ENCODE measurements around the gene CR1L. TPM values are rescaled to one million over a fixed set of nuclear protein-coding genes. Genes with fewer than 3 reads are reported as not detected.
"Not testable (repeated sequence)": the region's sequence is repeated elsewhere in the genome, so short reads cannot be mapped to it uniquely, and the experiment has no call there.

Gene CR1L
- total and polyA plus RNA-seq, 8 donors, result 1.3 TPM; not detected in 7

DNA sequence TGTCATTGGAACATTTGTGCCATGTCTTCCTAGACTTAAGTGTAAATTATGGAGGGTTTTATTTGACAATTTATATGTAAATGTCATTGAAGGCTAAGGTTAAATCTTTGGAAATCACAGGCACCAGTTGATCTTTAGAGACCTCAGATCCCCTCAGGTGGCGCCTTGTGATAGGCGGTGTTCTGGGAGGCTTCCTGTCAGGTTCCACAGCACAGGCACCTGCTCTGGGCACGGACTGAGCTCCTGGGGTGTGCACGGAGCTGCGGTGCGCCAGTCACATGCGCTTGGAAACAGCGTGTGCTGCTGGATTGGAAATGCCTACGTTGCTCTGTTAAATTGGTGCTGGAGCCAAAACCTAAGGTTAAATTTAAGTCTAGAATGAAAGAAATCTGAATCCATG lies 119.0 kb downstream of the CR1L start:
- intact Hi-C loops (cut with DNase I), result no loop called here

DNA sequence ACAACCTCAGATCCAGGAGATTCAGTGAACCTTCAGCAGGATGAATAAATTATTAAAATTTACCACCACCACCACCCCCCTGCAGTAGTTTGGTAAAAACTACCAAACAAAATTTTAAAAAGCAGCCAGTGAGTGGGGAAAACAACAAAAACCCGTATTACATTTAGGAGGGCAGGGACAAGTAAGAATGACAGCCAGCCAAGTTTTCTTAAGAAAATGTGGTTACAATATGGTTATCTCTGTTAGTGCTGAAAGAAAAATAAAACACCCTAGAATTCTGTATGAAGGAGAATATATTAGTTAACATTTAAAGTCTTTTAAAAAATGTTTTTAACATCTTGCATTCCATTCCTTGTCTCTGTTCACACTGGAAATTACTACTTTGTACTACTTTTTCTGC lies 121.6 kb downstream of the CR1L start:
- ATAC-seq (no peak), DNase-seq (no peak), FAIRE-seq (no peak)
- H3K4me1 ChIP-seq, result no peaks in the 10 kb centered on the region
- peaks cover 0 to 40% (median 10%) of the 10 kb centered on the region in 3 donors for H3K36me3 ChIP-seq
- no peak overlapping the region for H3K4me3 ChIP-seq
- no peaks in the 10 kb centered on the region for H3K9me3 ChIP-seq
- H3K27me3 ChIP-seq, result no peaks in the 10 kb centered on the region
- WGBS, 2 donors, result 67 to 72% methylated on average over 1 of the region's 1 CpG
- TF ChIP-seq, protein P1, sequence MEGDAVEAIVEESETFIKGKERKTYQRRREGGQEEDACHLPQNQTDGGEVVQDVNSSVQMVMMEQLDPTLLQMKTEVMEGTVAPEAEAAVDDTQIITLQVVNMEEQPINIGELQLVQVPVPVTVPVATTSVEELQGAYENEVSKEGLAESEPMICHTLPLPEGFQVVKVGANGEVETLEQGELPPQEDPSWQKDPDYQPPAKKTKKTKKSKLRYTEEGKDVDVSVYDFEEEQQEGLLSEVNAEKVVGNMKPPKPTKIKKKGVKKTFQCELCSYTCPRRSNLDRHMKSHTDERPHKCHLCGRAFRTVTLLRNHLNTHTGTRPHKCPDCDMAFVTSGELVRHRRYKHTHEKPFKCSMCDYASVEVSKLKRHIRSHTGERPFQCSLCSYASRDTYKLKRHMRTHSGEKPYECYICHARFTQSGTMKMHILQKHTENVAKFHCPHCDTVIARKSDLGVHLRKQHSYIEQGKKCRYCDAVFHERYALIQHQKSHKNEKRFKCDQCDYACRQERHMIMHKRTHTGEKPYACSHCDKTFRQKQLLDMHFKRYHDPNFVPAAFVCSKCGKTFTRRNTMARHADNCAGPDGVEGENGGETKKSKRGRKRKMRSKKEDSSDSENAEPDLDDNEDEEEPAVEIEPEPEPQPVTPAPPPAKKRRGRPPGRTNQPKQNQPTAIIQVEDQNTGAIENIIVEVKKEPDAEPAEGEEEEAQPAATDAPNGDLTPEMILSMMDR (IDR thresholded peaks at IDR 0.05), result no peak
- no peak overlapping the region for H3K27ac ChIP-seq
- intact Hi-C loops (cut with DNase I), result no loop called here

More for the DNA sequence above, 119.0 kb downstream of the CR1L start:
- Histone ChIP-seq H3K36me3 (peaks cover 0 to 47% (median 10%) of the 10 kb centered on the region in 3 donors), H3K4me1 (no peaks in the 10 kb centered on the region), H3K27me3 (no peaks in the 10 kb centered on the region), H3K27ac (no peak overlapping the region), H3K9me3 (no peaks in the 10 kb centered on the region), H3K4me3 (no peak overlapping the region)
- TF ChIP-seq, protein P1 (IDR thresholded peaks at IDR 0.05), result no peak
- FAIRE-seq (no peak), DNase-seq (peak in 1 of 6 donors; percentile 31), ATAC-seq (no peak)
- 88 to 91% methylated on average over 9 of the region's 9 CpGs for WGBS, 2 donors

DNA sequence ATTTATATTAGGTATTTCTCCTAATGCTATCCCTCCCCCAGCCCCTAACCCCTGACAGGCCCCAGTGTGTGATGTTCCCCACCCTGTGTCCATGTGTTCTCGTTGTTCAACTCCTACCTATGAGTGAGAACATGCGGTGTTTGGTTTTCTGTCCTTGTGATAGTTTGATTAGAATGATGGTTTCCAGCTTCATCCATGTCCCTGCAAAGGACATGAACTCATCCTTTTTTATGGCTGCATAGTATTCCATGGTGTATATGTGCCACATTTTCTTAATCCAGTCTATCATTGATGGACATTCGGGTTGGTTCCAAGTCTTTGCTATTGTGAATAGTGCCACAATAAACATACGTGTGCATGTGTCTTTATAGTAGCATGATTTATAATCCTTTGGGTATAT lies 125.6 kb downstream of the CR1L start:
- H3K4me1 ChIP-seq; H3K4me3 ChIP-seq; H3K9me3 ChIP-seq; ATAC-seq; H3K27ac ChIP-seq; H3K27me3 ChIP-seq; DNase-seq; FAIRE-seq; H3K36me3 ChIP-seq; intact Hi-C loops (cut with DNase I): not testable (repeated sequence)
- WGBS, 2 donors, result 97 to 100% methylated on average over 3 of the region's 4 CpGs

Other genes starting within 250 kb of the CR1L start
- under 1 TPM in 5 of 6 donors, not detected in 1; 0.03 to 0.34 (median 0.14) TPM for gene CR2, start 190.8 kb upstream of the CR1L start, total RNA-seq
- gene CR2, start 190.8 kb upstream of the CR1L start, polyA plus RNA-seq, result under 1 TPM; 0.04 to 0.07 TPM
- gene CR1, start 149.0 kb upstream of the CR1L start, total RNA-seq, result 1 to 10 TPM in 3 of 6 donors, under 1 TPM in 3; 0.14 to 4.7 (median 1.0) TPM
- under 1 TPM; 0.05 to 0.08 TPM for gene CR1, start 149.0 kb upstream of the CR1L start, polyA plus RNA-seq
- gene CD46, start 106.9 kb downstream of the CR1L start, total RNA-seq, result 100 to 1,000 TPM; 101 to 172 (median 116) TPM
- gene CD46, start 106.9 kb downstream of the CR1L start, polyA plus RNA-seq, result 100 to 1,000 TPM in 1 of 2 donors, 10 to 100 TPM in 1; 59.8 to 141 TPM